H1 (cell line): ENCODE data around the gene HRCT1. TPM values are rescaled to one million over a fixed set of nuclear protein-coding genes. Genes with fewer than 3 reads are reported as not detected.

ENCODE experiments used
- CTCF ChIA-PET: fragments of 300-600 bp; sonication (Branson Sonifier 250); formaldehyde crosslinking; loops from one replicate; lab custom pipeline; 2021; ENCODE audit not compliant: partially characterized antibody; lab: Charles Lee
- POLR2A ChIA-PET: fragments of 300-600 bp; sonication (Branson Sonifier 250); formaldehyde crosslinking; loops from one replicate; lab custom pipeline; 2021; ENCODE audit warnings: inconsistent platforms; ENCODE audit not compliant: partially characterized antibody; lab: Charles Lee
- DNase-seq, 2 experiments: peaks; one replicate each; pipeline versions ENCODE4 v3.0.0 to v3.0.0-alpha.2; 2010 to 2022; ENCODE audit warnings: low spot score in 2 of 2, low read depth in 1 of 2, mixed read lengths in 1 of 2
- FAIRE-seq: peaks from 2 replicates; lab custom pipeline; 2011; peaks lifted over from hg19 to GRCh38; lab: Jason Lieb, UNC
- H2AFZ ChIP-seq: 2 replicates; pipeline ENCODE4 v1.8.1; 2012; ENCODE audit warnings: low read length, inconsistent platforms
- H2AK5ac ChIP-seq: 2 replicates; pipeline ENCODE4 v1.6.1; 2013; ENCODE audit warnings: low read depth, low read length
- H2BK120ac ChIP-seq: replicated peaks from 2 replicates; pipeline ENCODE3; 2013; ENCODE audit warnings: low read depth, low read length, inconsistent platforms
- H2BK12ac ChIP-seq: 2 replicates; pipeline ENCODE4 v1.6.1; 2013; ENCODE audit warnings: low read depth, low read length
- H2BK15ac ChIP-seq: 2 replicates; pipeline ENCODE4 v1.6.1; 2013; ENCODE audit warnings: low read length
- H2BK20ac ChIP-seq: 2 replicates; pipeline ENCODE4 v1.6.1; 2013; ENCODE audit warnings: low read length
- H2BK5ac ChIP-seq: 2 replicates; pipeline ENCODE4 v1.6.1; 2013; ENCODE audit warnings: low read depth, low read length
- H3K14ac ChIP-seq: 2 replicates; pipeline ENCODE4 v1.6.1; 2013; ENCODE audit warnings: inconsistent platforms; ENCODE audit not compliant: insufficient read length
- H3K18ac ChIP-seq: 2 replicates; pipeline ENCODE4 v1.6.1; 2013; ENCODE audit warnings: low read length; ENCODE audit errors: extremely low read depth
- H3K23ac ChIP-seq: 2 replicates; pipeline ENCODE4 v1.6.1; 2013; ENCODE audit warnings: inconsistent platforms; ENCODE audit not compliant: insufficient read length
- H3K23me2 ChIP-seq: 2 replicates; pipeline ENCODE4 v1.6.1; 2013; ENCODE audit warnings: low read depth, low read length
- H3K27ac ChIP-seq: 2 replicates; pipeline ENCODE4 v1.6.1; 2011; ENCODE audit warnings: low read depth, low read length, inconsistent platforms
- H3K27me3 ChIP-seq, 4 experiments: replicated peaks in 1 of 4; 1 replicate in 1 of 4; 2 replicates in 3 of 4; pipeline versions ENCODE4 v1.6.1 to v1.8.1; 2011 to 2013; ENCODE audit warnings: low read length in 3 of 4, mild to moderate bottlenecking in 3 of 4, inconsistent platforms in 2 of 4, mixed read lengths in 2 of 4, moderate library complexity in 1 of 4; ENCODE audit not compliant: control insufficient read depth in 3 of 4, insufficient read depth in 3 of 4; ENCODE audit errors: extremely low read depth in 1 of 4
- H3K36me3 ChIP-seq, 4 experiments: 2 replicates each; pipeline versions ENCODE4 v1.6.1 to v1.8.1; 2011 to 2013; ENCODE audit warnings: mild to moderate bottlenecking in 4 of 4, low read length in 3 of 4, moderate library complexity in 2 of 4, control low read depth in 1 of 4, inconsistent platforms in 1 of 4; ENCODE audit not compliant: insufficient read depth in 4 of 4, control insufficient read depth in 2 of 4
- H3K4ac ChIP-seq: replicated peaks from 2 replicates; pipeline ENCODE3; 2013; ENCODE audit warnings: low read length, low read depth, mixed read lengths, inconsistent platforms; ENCODE audit not compliant: insufficient read length
- H3K4me1 ChIP-seq, 4 experiments: replicated peaks in 1 of 4; 1 replicate in 1 of 4; 2 replicates in 3 of 4; pipeline versions ENCODE4 v1.6.1 to v1.8.1; 2011 to 2013; ENCODE audit warnings: low read length in 3 of 4, inconsistent platforms in 2 of 4, mixed read lengths in 1 of 4; ENCODE audit not compliant: insufficient read depth in 4 of 4, control insufficient read depth in 3 of 4
- H3K4me2 ChIP-seq, 2 experiments: 2 replicates each; pipeline versions ENCODE4 v1.6.1 to v1.8.1; 2011 to 2013; ENCODE audit warnings: low read depth in 2 of 2, low read length in 2 of 2, control low read depth in 1 of 2, inconsistent platforms in 1 of 2, mild to moderate bottlenecking in 1 of 2; ENCODE audit not compliant: insufficient read depth in 1 of 2
- H3K4me3 ChIP-seq, 4 experiments: fragments of 200-600, 300-600 bp in 1 of 4; sonication (generic), shearing (Covaris generic), sonication (Bioruptor Twin) in 1 of 4; 2 replicates each; pipeline versions ENCODE4 v1.5.1 to v1.8.1; 2011 to 2016; ENCODE audit warnings: low read length in 4 of 4, low read depth in 3 of 4, control low read depth in 2 of 4, inconsistent platforms in 2 of 4, mild to moderate bottlenecking in 2 of 4, mixed read lengths in 1 of 4, moderate library complexity in 1 of 4; ENCODE audit not compliant: insufficient read depth in 2 of 4; ENCODE audit errors: extremely low read depth in 1 of 4
- H3K56ac ChIP-seq: replicated peaks from 2 replicates; pipeline ENCODE3; 2013; ENCODE audit warnings: low read depth, mild to moderate bottlenecking, mixed read lengths, low read length, inconsistent platforms; ENCODE audit not compliant: insufficient read length
- H3K79me1 ChIP-seq: 2 replicates; pipeline ENCODE4 v1.6.1; 2013; ENCODE audit warnings: low read depth, low read length, control low read depth
- H3K79me2 ChIP-seq, 2 experiments: 2 replicates each; pipeline versions ENCODE4 v1.6.1 to v1.8.1; 2012 to 2013; ENCODE audit warnings: low read length in 2 of 2, mild to moderate bottlenecking in 2 of 2, inconsistent platforms in 1 of 2; ENCODE audit not compliant: insufficient read depth in 2 of 2, control insufficient read depth in 1 of 2
- H3K9ac ChIP-seq, 4 experiments: replicated peaks in 1 of 4; 1 replicate in 1 of 4; 2 replicates in 3 of 4; pipeline versions ENCODE4 v1.6.1 to v1.8.1; 2011 to 2013; ENCODE audit warnings: low read depth in 3 of 4, low read length in 3 of 4, control low read depth in 2 of 4, mild to moderate bottlenecking in 2 of 4, moderate library complexity in 2 of 4, inconsistent platforms in 1 of 4; ENCODE audit errors: extremely low read depth in 1 of 4
- H3K9me3 ChIP-seq, 2 experiments: 2 replicates each; pipeline versions ENCODE4 v1.6.1 to v1.8.1; 2012 to 2013; ENCODE audit warnings: mild to moderate bottlenecking in 2 of 2, moderate library complexity in 2 of 2, control low read depth in 1 of 2, inconsistent platforms in 1 of 2, low read depth in 1 of 2, low read length in 1 of 2, mixed read lengths in 1 of 2; ENCODE audit not compliant: insufficient read depth in 2 of 2
- H4K20me1 ChIP-seq, 2 experiments: replicated peaks in 1 of 2; 2 replicates each; pipeline versions ENCODE3 to v1.8.1; 2011 to 2013; ENCODE audit warnings: inconsistent platforms in 2 of 2, low read length in 2 of 2, mild to moderate bottlenecking in 1 of 2; ENCODE audit not compliant: insufficient read depth in 2 of 2, control insufficient read depth in 1 of 2
- H4K5ac ChIP-seq: 2 replicates; pipeline ENCODE4 v1.6.1; 2013; ENCODE audit warnings: low read length, low read depth, mixed read lengths, inconsistent platforms; ENCODE audit not compliant: insufficient read length
- H4K8ac ChIP-seq: 2 replicates; pipeline ENCODE4 v1.8.0; 2013; ENCODE audit warnings: mild to moderate bottlenecking, moderate library complexity, low read length, inconsistent platforms; ENCODE audit not compliant: insufficient read depth; ENCODE audit errors: extremely low read depth
- H4K91ac ChIP-seq: replicated peaks from 2 replicates; pipeline ENCODE3; 2013; ENCODE audit warnings: low read length, mixed read lengths, inconsistent platforms; ENCODE audit not compliant: insufficient read length
- ASH2L ChIP-seq: fragments of 200-600, 300-600 bp; sonication (generic); IDR thresholded peaks from one replicate; pipeline ENCODE4 v1.7.1; 2017; ENCODE audit warnings: low read length
- BACH1 ChIP-seq: IDR thresholded peaks from 2 replicates; pipeline ENCODE4 v1.6.1; 2012; ENCODE audit warnings: low read length, improper control_type of control experiment
- CHD2 ChIP-seq: IDR thresholded peaks from 2 replicates; pipeline ENCODE4 v1.6.1; 2012; ENCODE audit warnings: low read length, improper control_type of control experiment
- SAP30 ChIP-seq: fragments of 300-600 bp; sonication (generic); IDR thresholded peaks from 2 replicates; pipeline ENCODE4 v1.7.1; 2012; ENCODE audit warnings: low read length, moderate library complexity, mild to moderate bottlenecking, inconsistent platforms; ENCODE audit not compliant: insufficient read depth, insufficient replicate concordance
- SIX5 ChIP-seq: IDR thresholded peaks from 2 replicates; pipeline ENCODE4 v1.6.1; 2011; ENCODE audit warnings: mild to moderate bottlenecking, low read depth, low read length
- TAF1 ChIP-seq: IDR thresholded peaks from 2 replicates; pipeline ENCODE4 v1.6.1; 2011; ENCODE audit warnings: mild to moderate bottlenecking, low read depth, low read length
- TCF12 ChIP-seq: IDR thresholded peaks from 2 replicates; pipeline ENCODE4 v1.6.1; 2011; ENCODE audit warnings: low read depth, mild to moderate bottlenecking, low read length
- USF2 ChIP-seq: IDR thresholded peaks from 2 replicates; pipeline ENCODE4 v1.6.1; 2011; ENCODE audit warnings: low read length, improper control_type of control experiment
- WGBS, 2 experiments: shearing (Covaris generic) in 1 of 2; methylation state at CpG; one replicate each; pipeline versions ENCODE4 v1.1.6 to v1.1.7; 2013 to 2015; ENCODE audit warnings: low lambda C conversion rate in 2 of 2, mixed read lengths in 2 of 2, inconsistent platforms in 1 of 2, low coverage in 1 of 2, missing lambda C conversion rate in 1 of 2; ENCODE audit not compliant: insufficient replicate concordance in 2 of 2, insufficient coverage in 1 of 2, insufficient read length in 1 of 2; ENCODE audit errors: extremely low coverage in 1 of 2, missing lambda C conversion rate in 1 of 2; 5-methylcytosine and 5-hydroxymethylcytosine counted together
- polyA plus RNA-seq, 7 experiments: library from polyadenylated mRNA; depleted of rRNA in 3 of 7; stranded (reverse) in 5 of 7; unstranded in 2 of 7; fragments of >200 nt in 5 of 7; fragments of 200-250 nt in 2 of 7; gene quantifications; 1 replicate in 5 of 7; 2 replicates in 1 of 7; 4 replicates in 1 of 7; pipeline versions ENCODE4 v1.2.1 to v1.2.3, GENCODE V29; 2011 to 2013; ENCODE audit warnings: missing spikeins in 2 of 7, mixed read lengths in 2 of 7
- total RNA-seq: library from RNA; stranded (reverse); fragmentation: NEBNext Ultra II Directional; extraction: Animal tissue kit (Norgen Biotek cat#: 25700); gene quantifications from 2 replicates; pipeline ENCODE4 v1.2.1, GENCODE V29; 2021

HRCT1 gene
- total and polyA plus RNA-seq, 2 of the 8 experiments (the other 6 are each of a cell fraction or from before 2014, with no cell fraction given): not detected

- Histone ChIP-seq H2AK5ac (no peak overlapping the region), H3K23me2 (no peaks in the 10 kb centered on the region), H2BK12ac (no peak overlapping the region), H3K27ac (no peak overlapping the region), H2AFZ (no peak overlapping the region), H3K79me2 (no peaks in the 10 kb centered on the region), H4K8ac (no peak overlapping the region), H4K20me1 (no peaks in the 10 kb centered on the region), H3K14ac (no peak overlapping the region), H4K91ac (no peak overlapping the region), H3K4me2 (no peak overlapping the region), H3K9ac (no peak overlapping the region), H3K27me3 (no peaks in the 10 kb centered on the region), H4K5ac (no peak overlapping the region), H3K23ac (no peak overlapping the region), H2BK120ac (no peak overlapping the region), H3K4me3 (no peak overlapping the region), H2BK20ac (no peak overlapping the region), H2BK15ac (no peak overlapping the region), H3K4ac (no peak overlapping the region), H3K4me1 (no peaks in the 10 kb centered on the region), H3K79me1 (no peaks in the 10 kb centered on the region), H2BK5ac (no peak overlapping the region), H3K9me3 (no peaks in the 10 kb centered on the region), H3K36me3 (no peaks in the 10 kb centered on the region), H3K18ac (no peak overlapping the region), H3K56ac (no peak overlapping the region)
- TF ChIP-seq TAF1 (no peak), TCF12 (no peak), ASH2L (no peak), CHD2 (no peak), USF2 (no peak), SIX5 (no peak), BACH1 (no peak), SAP30 (no peak)
- DNase-seq (no peak), FAIRE-seq (no peak)
- CTCF ChIA-PET: interaction anchor here (1.5 to 2.2 kb wide), 5 partner anchors 8 to 73 kb away, joined by 3 to 7 read pairs (median 6); no protein-coding TSS in a partner anchor
- 93% methylated on average over 2 of the region's 2 CpGs; no CpG with 5 or more reads in 1 of the 2 experiments for WGBS, 2 experiments
- POLR2A ChIA-PET: no interaction called here
These were observed 7.0 kb upstream of the HRCT1 start for GRCh38 chr9:35899021-35899420.
